Raji (cell line): ENCODE measurements around the gene KATNB1.

Experiments
- POLR2A ChIP-seq: IDR thresholded peaks from 2 replicates; pipeline ENCODE4 v1.6.1; 2011; ENCODE audit warnings: low read depth, low read length, control low read depth; ENCODE audit not compliant: insufficient read depth

The KATNB1 gene

DNA sequence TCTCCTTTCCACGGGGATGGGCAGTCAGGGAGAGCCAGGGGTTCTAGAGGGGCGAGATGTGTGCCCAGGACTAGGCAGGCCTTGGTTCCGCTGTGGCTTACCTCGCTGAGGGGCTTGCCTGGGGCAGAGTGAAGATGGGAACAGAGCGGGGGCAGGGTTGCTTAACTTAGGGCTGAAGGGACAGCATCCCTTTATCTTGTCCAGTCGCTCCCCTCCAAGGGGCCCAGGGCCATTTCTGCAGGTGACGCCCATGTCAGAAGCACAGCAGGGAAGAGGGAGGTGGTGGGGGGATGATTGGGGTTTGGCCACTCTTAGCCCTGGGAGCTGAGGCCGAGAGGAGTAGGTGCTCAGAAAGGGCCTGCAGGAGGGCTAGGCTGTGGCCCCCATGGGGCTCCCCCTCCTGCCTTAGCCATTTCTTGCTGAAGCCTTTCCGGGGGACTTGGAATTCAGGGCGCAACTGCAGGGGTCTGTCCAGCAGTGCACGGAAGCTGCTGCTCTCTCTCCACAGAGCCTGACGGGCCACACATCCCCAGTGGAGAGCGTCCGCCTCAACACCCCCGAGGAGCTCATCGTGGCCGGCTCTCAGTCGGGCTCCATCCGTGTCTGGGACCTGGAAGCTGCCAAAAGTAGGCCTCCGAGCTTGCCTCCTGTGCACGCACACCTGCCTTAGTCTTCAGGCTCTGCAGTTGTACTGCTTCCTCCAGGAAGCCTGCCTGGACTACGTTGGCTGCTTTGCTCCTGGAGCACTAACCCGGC lies 8.5 kb downstream of the KATNB1 start:
- no peak for TF ChIP-seq POLR2A

DNA sequence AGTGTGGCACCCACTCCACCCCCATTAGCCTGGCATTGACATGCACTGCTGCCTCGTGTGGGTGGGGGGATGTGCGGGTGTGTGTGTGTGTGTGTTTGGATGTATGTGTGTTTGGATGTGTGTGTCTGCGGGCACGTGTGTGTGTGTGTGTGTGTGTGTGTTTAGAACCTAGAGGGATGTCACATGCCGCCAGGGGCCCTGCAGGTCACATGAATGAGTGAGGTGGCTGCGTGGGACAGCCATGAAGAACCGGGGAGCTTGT lies 9.0 kb downstream of the KATNB1 start:
- no peak for TF ChIP-seq POLR2A

DNA sequence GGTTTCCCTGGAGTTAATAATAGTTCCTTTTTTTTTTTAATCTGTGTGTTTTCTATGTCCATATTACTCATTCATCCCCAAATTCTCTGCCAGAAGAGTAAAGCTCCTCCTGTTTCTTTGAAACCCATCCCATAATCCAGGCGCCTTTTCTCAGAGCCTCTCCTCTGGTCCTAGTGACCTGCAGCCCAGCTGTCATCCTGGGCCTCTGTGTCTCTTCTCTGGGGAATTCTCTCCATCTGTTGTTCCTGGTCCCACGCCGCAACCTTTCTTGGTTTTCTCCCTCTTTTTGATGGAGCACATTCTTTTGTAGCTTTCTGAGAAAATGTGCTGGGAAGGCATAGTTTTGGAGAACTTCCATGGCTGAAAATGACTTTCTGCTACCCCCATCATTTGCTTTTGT lies 10.2 kb downstream of the KATNB1 start:
- no peak for TF ChIP-seq POLR2A

DNA sequence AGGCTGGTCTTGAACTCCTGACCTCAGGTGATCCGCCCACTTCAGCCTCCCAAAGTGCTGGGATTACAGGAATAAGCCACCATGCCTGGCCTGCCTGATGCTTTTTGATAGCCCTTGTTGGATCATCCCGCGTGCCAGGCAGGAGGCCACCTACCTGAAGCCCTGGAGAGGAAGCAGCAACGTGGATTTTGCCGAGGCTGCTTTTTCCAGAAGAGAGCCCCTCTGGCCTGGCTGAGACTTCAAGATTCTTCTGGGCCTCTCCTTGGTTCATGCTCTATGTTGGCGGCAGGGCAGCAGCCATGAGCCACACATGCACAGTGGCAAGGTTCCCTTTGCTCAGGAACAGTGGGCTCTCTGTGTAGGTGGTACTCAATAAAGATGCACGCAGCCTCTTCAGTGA lies 11.5 kb downstream of the KATNB1 start:
- TF ChIP-seq POLR2A: no peak

DNA sequence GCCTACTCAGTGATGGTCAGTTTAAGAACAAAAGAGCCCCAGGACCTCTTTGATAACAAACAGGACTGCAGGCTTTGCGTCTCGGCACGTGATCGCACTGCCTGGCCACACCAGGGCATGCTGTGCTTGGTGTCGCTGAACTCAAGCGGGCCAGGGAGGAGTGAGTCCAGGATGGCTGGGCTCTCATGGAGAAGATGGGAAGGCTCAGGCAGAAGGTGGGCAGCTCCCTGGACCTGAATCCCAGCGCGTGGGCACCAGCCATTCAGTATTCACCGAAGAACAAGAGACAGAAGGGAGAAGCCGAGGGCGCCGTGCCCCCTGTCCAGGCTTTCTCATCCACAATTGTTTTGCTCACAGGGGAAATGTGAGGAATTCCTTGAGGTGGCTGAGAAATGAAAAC lies 11.9 kb downstream of the KATNB1 start:
- no peak for TF ChIP-seq POLR2A

DNA sequence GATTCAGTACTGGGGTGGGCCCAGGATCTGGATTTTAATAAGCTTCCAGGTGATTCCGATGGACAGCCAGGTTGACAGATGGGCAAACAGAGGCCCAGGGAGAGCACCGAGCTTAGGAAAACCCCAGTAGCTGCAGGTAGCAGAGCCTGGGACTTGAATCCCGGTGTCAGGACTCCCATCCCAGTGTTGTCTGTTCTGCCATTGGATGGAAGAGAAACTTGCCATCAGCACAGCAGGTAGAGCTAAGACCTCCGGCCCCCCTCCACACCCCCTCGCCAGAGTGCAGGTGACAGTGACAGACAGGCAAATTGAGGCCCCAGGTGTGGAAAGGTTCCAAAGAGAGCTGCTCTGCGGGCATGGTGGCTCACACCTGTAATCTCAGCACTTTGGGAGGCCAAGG lies 12.4 kb downstream of the KATNB1 start:
- TF ChIP-seq POLR2A: no peak

DNA sequence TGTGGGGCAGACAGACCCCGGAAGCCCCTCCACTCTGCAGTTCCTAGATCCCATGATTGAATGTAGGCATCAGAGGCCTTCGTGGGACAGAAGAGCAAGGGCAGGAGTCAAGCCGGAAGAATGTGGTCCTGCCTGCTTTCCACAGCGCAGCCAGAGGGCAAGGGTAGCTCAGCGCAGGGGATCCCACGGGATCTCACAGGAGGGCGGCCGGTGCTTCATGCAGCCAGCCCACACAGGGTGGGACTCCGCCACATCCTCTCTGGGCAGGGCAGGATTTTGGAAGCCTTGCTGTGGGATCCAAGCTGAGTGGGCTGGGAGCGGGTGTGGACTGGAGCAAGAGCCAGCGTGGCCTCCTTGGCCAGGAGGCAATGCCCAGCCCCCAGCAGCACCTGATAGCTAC lies 13.0 kb downstream of the KATNB1 start:
- no peak for TF ChIP-seq POLR2A

DNA sequence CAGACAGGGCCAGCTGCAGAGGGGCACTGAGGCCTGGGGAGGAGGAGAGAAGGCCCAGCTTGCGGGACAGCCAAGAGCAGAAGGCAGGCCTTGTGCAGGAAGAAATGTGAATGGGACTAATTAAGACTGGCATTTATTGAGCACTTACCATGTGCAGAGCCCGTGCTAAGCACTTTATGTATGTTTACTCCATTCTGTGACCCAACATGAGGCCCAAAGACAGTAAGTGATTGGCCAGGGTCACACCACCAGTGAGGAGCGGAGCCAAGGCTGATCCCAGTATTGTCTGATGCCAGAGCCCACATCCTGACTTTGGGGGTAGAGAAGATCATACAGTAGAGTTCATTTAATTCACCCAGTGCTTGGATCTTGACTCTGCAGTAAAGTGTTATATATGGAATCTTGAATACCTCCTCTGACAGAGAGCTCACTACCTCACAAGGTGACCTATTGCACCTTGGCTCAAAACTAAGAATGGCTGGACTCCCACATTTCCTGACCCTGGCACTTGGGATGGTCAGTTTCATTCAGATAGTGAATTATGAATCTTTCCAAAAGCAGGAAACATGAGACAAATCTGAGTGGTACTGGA lies 13.6 kb downstream of the KATNB1 start:
- TF ChIP-seq POLR2A: no peak

DNA sequence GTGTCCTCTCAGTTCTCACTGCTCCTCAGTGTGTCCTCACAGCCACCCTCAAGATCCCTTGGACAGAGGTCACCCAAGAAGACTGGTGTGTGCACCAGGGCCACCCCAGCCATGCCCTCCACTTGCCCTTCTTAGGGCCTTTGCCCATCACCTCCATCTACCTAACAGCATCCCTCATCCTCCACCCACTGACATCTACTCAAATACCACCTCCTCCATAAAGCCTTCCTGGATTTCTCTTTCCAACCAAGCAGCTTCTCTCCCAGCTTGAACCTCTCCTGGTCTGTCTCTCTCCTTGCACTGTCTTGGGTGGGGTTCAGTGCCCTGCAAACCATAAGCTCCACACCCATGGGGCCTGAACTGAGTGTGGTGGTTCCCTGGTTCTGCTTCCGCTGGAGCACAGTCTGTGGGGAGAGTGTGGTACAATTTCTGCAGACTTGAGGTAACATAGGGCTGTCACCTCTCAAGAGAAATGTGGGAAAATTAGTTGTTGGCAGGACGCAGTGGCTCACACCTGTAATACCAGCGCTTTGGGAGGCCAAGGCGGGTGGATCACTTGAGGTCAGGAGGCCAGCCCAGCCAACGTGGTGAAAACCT lies 14.4 kb downstream of the KATNB1 start:
- TF ChIP-seq POLR2A: no peak

DNA sequence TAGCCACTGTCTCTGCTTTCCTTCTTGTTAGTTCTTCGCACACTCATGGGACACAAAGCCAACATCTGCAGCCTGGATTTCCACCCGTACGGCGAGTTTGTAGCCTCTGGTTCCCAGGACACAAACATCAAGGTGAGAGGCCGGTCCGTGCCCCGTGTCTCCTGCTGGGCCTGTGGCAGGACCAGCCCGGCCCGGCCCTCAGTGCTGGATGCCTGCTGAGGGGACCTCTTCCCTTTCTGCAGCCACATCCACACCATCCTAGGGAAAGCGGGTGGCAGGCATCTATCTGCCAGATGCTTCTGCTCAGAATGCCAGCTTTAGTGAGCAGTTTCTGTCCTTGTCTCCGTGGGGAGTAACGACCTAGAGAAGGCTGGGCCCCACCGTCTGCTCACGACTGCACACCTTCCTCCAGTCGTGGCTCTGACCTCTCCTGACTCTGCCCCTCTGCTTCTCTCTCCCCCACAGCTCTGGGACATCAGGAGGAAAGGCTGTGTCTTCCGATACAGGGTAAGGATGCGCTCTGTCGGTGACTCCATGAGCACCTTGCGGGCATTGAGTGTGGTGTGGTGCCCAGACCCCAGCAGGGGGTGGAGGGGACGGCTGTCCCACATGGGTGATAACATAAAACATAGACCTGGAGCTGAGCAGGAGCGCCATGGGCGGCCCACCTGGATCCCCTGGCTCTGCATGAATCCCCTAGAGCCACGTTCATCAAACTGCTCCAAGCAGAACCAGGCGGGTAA lies 15.4 kb downstream of the KATNB1 start:
- TF ChIP-seq POLR2A: no peak

DNA sequence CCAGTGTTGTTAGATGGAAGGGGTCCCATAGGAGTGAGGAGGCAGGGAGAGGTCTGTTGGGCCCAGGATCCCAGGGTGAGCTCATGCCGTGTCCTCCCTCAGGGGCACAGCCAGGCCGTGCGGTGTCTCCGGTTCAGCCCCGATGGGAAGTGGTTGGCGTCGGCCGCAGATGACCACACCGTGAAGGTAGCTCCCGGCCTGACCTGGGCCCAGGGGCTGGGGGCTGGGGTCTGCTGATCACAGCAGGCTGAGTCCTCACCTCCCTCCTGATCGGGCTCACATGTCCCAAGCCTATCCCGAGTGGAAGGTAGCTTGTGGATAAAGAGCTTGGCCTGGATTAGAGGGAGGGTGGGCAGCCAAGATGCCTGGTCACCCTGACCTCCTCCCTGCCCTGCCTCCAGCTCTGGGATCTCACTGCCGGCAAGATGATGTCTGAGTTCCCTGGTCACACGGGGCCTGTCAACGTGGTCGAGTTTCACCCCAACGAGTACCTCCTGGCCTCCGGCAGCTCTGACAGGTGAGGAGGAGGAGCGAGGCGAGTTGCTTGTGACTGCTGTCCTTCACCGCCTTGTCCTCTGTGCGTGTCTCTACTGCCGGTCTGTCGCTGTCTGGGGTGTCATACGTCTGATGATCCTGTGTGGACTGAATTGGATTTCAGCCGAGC lies 16.1 kb downstream of the KATNB1 start:
- no peak for TF ChIP-seq POLR2A

DNA sequence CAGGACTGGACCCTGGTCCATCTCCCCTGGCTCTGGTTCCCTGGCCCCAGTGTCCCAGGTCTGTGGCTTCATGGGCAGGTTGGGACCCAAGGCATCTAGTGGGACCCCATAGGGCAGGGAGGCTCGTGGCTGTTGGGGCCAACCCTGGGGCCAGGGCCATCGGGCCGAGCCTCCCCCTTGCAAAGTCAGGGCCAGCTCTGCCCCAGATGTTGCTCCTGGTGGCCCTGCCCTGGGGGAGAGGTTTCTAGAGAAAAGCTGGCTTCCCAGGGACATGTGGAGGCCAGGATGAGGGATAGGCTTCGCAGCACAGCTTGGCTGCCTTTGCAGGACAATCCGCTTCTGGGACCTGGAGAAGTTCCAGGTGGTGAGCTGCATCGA lies 16.6 kb downstream of the KATNB1 start:
- no peak for TF ChIP-seq POLR2A

DNA sequence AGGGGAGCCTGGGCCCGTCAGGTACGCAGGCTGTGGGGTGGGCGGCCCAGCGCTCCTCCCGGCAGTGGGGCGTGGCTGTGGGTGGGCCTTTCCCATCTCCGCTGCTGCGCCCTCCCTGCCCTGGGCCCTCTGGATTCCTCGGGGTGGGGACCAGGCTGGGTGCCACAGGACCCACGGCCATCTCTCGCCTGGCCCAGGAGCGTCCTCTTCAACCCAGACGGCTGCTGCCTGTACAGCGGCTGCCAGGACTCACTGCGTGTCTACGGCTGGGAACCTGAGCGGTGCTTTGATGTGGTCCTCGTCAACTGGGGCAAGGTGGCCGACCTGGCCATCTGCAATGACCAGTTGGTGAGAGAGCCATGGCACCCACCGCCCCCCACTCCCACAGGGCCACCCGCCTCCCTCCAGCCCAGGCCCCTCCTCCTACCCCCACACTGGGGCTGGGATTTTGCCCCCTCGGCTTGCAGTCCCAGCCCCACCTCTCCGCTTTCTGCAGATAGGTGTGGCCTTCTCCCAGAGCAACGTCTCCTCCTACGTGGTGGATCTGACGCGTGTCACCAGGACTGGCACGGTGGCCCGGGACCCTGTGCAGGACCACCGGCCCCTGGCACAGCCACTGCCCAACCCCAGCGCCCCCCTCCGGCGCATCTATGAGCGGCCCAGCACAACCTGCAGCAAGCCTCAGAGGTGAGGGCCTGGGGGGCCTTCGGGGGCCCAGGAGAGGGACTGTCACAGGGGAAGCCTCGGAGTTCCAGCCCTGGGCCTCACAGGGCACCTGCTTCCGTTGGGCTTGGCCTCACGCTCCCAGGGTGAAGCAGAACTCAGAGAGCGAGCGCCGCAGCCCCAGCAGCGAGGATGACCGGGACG lies 17.2 kb downstream of the KATNB1 start:
- TF ChIP-seq POLR2A: no peak

DNA sequence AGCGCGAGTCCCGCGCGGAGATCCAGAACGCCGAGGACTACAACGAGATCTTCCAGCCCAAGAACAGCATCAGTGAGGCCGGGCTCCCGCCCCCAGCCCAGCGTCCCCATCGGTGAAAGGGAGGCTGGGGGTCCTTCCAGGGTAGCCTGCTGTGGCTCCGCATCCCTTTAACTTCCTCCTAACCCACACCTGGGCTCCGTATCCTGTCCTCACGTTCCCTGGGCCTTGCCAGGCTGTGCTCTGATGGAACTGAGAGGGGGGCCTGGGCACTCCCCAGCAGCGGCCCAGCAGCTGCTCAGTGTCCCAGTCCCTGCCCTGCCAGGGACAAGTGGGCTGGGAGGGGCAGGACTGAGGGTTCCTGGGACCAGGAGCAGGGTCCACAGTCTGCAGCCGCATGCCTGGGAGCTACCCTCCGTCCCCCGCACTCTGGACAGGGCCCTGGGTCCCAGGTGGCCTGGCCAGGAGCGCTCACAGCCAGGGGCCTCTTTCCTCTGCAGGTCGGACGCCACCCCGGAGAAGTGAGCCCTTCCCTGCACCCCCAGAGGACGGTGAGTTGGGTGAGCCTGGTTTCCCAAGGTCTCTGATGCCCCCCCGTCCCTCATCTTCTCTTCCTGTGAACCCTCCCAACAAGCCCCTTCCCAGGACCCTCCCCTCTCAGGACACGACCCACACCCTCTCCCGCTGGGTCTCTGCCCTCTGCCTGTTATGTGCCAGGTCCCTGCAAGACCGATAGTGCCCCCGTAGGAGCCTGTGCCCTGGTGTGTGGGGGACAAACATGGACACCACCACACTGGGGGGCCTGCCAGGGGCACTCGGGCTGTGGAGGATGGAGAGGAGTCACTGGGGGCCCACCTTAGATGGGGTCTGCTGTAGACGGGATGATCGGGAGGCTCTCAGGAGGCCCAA lies 18.1 kb downstream of the KATNB1 start:
- no peak for TF ChIP-seq POLR2A
